Astrocyte (in vitro differentiated cells and primary cell): ENCODE measurements around the gene CDH8.

Experiments used
- CTCF ChIP-seq: IDR thresholded peaks from 2 replicates; pipeline ENCODE4 v1.5.1; 2011; ENCODE audit warnings: low read depth, mild to moderate bottlenecking, inconsistent platforms, low read length, moderate library complexity; ENCODE audit not compliant: insufficient read depth
- EZH2 ChIP-seq: IDR thresholded peaks from 2 replicates; pipeline ENCODE4 v1.6.1; 2012; ENCODE audit warnings: mild to moderate bottlenecking, low read length, inconsistent platforms; ENCODE audit not compliant: insufficient read depth

GRCh38 chr16:62035115-62036092, 834 bp downstream of the CDH8 start:
- TF ChIP-seq CTCF (no peak), EZH2 (peak; percentile 32)
